HG03175 (cell line): ENCODE results near the gene USP11.
A peak's percentile ranks its signal among the peaks of the same experiment; 100 is the strongest.

Experiments used
- ATAC-seq: cut with Tn5 transposase; IDR thresholded peaks from one replicate; pipeline ENCODE4 v1.9.1; 2021; ENCODE audit warnings: mild to moderate bottlenecking, moderate library complexity; ENCODE audit not compliant: unreplicated experiment

USP11 gene

DNA sequence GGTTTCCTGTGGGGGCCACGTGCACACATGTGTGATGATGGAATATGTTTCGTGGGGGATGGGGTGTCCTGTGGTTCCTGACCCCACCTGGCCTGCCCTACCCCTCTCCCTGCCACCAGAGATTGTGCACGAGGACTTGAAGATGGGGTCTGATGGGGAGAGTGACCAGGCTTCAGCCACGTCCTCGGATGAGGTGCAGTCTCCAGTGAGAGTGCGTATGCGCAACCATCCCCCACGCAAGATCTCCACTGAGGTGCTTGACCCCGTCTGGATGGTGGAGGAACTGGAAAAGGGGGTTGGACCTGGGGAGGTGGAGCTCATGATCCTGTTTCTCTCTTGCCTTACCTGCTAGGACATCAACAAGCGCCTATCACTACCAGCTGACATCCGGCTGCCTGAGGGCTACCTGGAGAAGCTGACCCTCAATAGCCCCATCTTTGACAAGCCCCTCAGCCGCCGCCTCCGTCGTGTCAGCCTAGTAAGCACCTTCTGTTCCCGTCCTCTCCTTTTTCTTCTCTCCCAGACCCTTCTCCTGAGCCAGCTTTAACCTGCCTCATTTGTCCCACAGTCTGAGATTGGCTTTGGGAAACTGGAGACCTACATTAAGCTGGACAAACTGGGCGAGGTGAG is 8.4 kb upstream of the USP11 start:
- no peak for ATAC-seq

DNA sequence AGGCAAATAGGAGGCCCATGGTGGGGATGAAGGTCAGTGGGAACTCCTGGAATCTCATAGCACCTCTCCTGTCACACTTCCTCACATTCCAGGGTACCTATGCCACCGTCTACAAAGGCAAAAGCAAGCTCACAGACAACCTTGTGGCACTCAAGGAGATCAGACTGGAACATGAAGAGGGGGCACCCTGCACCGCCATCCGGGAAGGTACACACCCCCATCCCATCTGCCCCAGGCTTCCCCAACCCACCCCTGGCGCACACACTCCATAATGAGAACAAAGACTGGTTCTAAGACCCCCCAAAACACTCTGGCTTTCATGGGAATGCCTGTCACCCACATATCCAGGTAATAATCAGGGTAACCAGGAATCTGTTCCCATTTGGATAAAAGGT is 7.9 kb upstream of the USP11 start:
- ATAC-seq = no peak

DNA sequence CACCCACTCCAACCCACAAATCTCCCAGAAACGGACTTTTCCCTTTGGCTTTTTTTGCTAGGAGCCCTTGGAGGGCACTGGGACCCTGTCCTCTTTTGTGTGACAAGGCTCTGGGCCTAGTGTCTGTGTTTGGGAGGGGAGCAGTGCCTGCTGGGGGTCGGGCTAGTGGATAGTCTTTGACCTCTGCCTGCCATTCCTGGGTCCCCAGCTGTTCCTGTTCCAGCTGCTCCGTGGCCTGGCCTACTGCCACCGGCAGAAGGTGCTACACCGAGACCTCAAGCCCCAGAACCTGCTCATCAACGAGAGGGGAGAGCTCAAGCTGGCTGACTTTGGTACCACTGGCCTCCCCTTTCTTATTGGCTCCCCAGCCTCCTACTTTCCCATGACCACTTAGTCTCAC is 6.7 kb upstream of the USP11 start:
- ATAC-seq = no peak

DNA sequence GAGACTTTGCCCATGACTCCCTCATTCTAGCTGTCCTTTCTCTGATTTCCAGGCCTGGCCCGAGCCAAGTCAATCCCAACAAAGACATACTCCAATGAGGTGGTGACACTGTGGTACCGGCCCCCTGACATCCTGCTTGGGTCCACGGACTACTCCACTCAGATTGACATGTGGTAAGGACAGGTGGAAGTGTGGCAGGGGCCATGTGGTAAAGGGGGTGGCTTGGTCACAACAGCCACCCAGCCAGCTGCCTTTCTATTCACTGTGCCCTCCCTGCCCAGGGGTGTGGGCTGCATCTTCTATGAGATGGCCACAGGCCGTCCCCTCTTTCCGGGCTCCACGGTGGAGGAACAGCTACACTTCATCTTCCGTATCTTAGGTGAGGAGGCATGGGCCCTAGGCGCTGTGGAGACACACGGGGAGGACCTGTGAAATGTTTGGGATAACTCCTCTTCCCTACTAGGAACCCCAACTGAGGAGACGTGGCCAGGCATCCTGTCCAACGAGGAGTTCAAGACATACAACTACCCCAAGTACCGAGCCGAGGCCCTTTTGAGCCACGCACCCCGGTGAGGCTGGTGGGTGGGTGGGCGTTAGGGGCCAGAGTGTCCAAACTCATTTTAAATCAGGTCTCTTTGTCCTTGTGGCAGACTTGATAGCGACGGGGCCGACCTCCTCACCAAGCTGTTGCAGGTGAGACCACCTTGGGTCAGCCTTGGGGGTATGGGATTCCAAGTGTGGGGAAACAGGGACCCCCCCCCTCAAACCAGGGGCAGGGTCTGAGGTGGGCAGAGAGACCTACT is 6.1 kb upstream of the USP11 start:
- ATAC-seq = no peak

DNA sequence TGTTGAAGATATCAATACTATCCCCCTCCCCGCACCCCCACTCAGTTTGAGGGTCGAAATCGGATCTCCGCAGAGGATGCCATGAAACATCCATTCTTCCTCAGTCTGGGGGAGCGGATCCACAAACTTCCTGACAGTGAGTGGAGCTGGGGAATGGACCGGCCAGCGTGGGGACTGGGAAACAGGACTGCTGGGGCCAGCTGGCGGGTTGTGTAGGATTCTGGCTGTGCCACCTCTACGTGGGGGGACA is 5.5 kb upstream of the USP11 start:
- ATAC-seq = no peak

DNA sequence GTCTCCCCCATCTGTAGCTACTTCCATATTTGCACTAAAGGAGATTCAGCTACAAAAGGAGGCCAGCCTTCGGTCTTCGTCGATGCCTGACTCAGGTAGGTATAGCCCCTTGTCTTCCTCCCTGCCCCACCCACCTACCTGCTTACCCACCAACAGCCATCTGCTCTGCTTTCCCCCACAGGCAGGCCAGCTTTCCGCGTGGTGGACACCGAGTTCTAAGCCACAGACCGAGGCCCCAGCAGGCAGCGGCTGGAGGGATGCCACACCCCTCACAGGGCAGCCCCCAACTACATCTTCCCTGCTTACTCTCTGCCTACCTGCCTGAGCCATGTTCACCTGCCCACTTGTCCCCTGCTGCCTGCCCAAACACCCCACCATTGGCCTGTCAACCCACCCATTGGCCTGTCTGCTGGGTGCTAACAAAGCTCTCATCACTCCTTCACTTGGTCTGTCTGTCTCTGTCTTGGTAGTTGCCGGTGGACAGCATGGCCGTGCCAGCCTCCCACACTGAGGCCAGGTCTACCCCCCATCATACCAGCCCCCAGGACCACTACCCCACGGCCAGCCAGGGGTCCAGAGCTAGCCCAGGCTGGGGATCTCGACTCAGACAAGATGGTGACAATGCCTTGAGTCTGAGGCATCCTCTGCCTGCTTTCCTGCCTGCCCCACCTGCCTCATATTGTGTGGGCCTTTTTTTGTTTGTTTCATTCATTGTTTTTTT is 4.1 kb upstream of the USP11 start:
- no peak for ATAC-seq

DNA sequence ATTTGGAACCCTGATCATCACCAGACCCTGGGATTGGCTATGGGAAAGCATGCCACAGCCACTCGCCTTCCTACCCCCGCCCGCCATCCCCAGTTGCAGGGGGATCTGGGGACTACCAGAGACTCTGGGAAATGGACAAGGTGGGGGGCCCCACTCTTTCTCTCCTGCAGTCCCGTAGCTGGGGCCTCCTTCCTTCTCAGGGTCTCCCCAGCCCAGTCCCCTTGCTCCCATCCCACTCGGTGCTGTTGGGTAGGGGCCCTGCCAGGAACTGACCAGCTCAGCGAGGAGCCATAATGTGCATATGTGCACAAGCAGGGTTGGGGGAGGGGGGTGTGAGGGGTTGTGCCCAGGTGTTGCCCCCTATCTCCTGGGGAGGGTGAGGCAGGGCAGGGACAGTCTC is 3.4 kb upstream of the USP11 start:
- no peak for ATAC-seq

DNA sequence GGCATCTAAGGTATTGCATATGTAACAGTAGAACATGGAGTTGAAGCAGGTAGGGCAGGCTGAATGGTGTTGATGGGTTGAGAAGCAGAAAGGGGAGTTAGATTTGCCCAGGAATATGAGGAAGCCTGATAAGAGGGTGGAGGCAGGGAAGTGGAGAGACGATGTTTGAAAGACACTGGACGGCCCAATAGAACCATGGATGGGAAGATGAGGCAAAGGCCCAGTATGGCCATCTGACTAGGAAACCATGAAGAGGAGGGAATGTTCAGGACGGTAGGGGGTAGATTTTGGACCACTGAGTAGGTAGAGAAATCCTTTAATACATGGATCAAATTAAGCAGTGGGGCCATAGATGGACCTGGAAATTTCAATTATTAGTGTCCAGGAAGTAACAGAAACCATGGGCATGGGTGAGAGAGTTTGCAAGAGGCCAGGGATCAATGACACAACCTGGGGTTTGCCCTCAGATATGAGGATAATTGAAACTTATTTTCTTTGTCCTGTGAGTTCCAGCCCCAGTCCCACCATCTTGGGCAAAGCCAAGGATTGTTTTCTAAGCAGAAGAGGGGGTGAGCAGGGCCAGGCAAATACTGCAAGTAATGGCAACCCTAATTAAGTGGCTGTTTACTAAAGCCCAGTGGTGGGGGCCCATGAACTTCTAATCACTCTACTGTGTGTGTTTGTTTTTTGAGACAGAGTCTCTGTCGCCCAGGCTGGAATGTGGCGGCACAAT is 2.5 kb upstream of the USP11 start:
- ATAC-seq = no peak

DNA sequence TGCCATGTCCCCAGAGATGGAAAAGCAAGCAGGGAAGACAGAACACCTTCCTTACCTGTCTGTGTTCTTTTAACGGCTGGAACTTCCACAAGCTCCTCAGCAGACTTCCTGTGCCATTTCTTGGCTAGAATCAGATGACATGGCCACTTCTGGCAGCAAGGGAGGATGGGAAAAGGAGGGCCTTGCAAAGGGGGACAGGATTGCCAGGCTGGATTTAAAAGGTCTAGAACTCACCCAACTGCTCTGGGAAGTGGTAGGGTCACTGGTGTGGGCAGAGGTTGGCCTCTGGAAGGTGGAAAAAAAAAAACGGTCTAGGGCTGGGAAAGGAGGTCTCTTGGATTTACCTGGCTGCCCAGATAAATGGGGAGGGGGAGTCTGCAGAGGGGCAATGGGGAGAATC is 1.6 kb upstream of the USP11 start:
- no peak for ATAC-seq

DNA sequence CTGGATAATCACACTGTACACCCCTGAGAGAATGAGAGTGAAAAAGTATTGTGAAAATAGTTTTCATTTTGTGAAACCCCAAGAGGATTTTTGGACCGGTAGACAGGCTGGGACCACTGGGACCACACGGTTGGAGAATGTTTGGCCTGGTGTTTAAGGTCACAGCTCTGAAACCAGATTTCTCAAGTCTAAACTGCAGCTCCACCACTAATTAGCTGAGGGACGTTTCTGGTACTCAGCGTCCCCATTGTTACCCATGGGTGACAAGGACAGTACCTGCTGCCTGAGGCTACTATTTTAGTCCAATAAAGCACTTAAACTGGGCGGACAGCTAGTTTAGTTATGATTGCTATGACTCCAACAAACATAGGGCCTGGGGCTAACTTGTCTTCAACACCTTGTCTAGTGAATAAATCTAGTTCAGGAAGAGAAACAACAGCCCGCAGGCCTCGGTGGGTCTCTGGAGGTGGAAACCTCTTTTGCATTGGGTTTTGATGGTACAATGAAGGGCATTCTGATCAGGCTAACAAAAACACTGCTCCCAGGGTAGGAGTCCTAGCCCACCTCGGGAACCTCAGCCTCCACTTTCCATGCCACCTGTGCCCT is 509 bp upstream of the USP11 start:
- no peak for ATAC-seq

DNA sequence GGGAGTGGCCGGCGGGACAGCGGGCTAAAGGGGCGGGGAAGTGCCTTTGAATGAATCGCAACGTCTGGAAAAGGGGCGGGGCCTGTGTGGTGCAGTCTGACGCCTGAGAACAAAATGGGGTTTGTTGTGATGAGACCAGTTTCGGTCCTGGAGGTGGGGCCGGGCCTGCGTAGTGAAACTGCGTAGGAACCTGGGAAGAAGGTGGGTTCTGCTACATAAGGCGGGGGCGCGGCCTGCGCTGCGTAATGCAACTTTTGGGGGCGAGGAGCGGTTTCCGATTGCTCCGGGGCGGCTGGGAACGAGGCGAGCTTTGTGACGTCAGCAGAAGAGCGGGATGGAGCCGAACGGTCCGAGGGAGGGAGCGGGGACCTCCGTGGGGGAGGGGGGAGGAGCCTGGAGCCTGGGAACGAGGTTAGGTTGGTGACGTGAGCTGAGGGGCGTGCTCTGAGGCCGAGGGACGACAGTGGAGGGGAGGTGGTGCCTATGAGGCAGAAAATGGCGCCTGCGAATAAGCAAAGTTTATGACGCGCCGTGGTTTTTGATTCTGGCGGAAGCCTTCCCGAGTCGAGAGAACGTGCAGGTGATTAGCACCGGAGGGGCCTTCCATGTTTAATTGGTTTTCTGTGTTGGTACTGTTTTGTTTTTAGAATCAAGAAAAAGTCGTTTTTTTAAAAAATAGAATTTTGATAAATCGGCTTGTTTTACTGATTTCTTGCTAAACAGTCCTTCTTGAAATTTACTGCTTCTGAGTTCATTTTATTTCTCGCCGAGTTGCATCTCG is 714 bp downstream of the USP11 start:
- ATAC-seq = peak; percentile 86

DNA sequence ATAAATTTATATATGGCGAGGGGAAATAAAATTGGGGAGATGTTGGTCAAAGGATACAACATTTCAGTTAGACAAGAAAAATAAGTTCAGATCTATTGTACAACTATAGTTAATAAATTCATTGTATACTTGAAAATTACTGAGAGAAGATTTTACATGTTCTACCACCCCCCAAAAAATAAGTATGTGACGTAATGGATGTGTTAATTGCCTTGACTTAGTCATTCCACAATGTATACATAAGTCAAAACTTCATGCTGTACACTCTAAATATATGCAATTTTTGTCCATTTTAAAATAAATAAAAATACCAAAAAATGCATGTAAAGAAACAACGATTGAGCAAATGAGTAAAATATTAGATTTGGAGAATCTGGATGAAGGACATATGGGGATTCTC is 1.8 kb downstream of the USP11 start:
- no peak for ATAC-seq

DNA sequence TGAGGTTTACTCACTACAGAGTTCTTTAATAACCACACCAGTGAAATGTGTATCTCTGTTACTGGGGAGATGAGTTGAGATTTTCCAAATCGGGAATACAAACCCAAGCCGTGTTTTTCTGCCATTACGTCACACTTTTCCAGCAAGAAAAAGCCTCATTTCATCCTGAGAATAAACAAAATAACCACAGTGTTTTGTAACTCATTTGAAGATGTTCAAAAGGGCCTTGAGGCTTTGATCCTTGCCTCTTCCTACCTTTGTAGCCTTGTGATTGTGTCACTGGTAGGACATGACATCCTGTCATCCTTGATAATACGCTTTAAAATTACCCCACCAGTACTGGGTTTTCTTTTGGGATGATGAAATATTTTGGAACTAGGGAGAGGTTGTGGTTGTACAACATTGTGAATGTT is 2.9 kb downstream of the USP11 start:
- ATAC-seq = no peak

DNA sequence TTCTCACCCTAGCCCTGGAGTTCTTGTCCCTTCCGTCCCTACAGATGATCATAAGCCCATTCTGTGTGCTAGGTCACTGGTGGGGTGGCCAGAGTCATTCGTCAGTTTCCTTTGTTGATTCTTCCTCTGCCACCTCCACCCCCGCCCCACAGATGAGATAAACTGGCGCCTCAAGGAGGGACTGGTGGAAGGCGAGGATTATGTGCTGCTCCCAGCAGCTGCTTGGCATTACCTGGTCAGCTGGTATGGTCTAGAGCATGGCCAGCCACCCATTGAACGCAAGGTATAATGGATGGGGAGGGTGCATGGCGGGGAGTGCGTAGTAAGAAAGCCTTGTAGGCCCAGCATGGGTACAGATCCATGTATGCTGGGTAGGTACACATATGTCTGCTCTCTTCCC is 6.4 kb downstream of the USP11 start:
- no peak for ATAC-seq

DNA sequence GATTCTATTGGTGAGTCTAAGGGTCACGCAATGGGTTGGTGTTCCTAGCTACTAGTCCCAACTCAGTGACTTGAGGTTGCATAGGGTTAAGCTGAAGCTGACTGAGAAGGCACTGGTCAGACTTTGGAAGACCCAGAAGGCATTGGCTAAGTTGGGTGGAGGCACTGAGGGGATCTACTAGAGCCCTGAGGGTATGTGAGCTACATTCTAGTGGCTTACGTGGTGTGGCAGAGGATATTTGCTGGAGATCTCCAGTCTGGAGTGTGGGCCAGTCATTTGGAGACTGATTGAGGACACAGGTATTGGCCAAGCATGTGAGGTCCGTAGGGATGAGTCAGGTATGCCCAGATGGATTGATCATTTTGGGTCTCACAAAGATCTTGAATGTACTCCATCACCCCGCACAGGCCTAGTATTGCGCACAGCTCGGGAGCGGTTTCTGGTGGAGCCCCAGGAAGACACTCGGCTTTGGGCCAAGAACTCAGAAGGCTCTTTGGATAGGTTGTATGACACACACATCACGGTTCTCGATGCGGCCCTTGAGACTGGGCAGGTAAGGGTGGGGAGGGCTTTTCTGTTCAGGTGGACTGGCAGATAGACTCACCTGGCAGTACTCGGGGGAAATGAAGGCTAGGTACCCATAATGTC is 7.2 kb downstream of the USP11 start:
- ATAC-seq = no peak

DNA sequence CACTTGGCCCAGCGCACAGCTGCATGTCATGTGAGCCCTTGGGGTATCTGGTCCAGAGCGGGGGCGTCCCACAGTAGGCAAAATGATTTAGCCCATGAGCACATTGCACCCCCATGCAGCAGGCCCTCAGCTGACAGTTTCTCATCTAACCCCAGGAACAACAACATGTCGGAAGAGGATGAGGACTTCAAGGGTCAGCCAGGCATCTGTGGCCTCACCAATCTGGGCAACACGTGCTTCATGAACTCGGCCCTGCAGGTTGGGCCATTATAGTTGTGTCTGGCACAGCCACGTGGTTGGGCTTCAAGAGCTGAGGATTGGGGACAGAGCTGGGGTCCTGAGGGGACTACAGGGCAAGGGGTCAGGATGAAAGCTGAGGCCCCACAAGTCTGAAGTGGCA is 7.8 kb downstream of the USP11 start:
- ATAC-seq = no peak

DNA sequence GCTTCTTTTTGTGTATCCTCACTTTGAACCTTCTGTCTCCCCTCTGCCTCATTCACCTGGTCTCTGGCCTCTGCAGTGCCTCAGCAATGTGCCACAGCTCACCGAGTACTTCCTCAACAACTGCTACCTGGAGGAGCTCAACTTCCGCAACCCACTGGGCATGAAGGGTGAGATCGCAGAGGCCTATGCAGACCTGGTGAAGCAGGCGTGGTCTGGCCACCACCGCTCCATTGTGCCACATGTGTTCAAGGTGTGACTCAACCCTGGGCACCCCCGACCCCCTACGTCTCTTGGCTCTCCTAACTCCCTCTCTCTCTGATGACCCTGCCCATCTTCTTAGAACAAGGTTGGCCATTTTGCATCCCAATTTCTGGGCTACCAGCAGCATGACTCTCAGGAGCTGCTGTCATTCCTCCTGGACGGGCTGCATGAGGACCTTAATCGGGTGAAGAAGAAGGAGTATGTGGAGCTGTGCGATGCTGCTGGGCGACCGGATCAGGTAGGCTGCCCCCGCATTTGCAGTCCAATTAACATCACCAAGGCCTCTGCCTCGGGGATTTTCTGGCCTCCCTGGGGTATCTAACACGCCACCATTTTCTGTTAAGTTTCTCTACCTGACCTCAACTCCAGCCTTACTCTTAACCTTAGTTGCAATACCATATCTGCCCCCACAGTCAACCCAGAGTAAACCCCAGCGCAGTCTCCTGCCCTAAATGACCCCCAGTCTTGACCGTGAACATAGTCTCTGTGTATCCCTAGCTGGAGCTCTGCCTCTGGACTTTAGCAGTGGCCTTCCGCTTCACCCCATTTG is 8.6 kb downstream of the USP11 start:
- ATAC-seq = no peak

DNA sequence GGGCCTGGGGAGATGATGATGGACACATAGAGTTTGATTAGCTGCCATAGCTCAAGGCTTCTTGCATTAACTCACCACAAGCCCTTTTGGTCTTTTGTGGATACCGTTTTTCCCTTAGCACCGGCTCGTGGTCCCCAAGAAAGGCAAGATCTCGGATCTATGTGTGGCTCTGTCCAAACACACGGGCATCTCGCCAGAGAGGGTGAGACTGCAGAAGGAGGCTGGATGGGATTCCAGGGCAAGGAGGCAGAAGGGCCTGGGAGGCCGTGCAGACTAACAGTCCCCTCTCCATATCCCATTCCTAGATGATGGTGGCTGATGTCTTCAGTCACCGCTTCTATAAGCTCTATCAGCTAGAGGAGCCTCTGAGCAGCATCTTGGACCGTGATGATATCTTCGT is 9.5 kb downstream of the USP11 start:
- no peak for ATAC-seq

DNA sequence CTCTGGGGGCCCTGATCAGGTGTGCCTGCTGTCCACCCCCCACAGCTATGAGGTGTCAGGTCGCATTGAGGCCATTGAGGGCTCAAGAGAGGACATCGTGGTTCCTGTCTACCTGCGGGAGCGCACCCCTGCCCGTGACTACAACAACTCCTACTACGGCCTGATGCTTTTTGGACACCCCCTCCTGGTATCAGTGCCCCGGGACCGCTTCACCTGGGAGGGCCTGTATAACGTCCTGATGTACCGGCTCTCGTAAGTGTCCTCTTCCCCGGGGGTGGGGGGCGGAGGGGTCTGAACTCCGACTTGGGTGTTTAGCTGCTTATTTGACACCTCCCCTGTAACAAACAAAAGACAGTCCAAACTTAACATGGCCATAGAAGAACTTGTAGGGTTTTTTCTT is 10.5 kb downstream of the USP11 start:
- no peak for ATAC-seq
